IPS-NIHi7 (cell line): Measurements from ENCODE around the gene LAMC2.

Experiments
- DNase-seq: peaks from one replicate; pipeline ENCODE4 v3.0.0; 2012; ENCODE audit warnings: mixed read lengths; ENCODE audit errors: extremely low spot score

LAMC2 gene

DNA sequence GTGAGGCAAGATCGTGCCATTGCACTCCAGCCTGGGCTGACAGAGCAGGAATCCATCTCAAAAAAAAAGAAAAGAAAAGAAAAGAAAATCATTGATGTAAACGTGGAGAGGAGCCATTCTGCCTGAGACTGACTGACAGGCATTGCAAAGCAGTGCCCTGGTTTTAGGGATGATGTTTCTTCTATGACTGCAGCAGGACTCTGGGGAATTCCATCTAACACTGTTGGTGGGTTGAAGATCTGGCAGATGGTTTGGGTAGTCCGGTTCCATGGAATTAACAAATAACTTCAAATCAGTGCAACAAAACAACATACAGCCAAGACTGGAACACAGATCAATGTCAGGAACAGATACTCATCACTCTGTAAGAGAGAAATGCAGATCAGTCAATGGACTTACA lies 17.8 kb upstream of the LAMC2 start:
- DNase-seq, result no peak

DNA sequence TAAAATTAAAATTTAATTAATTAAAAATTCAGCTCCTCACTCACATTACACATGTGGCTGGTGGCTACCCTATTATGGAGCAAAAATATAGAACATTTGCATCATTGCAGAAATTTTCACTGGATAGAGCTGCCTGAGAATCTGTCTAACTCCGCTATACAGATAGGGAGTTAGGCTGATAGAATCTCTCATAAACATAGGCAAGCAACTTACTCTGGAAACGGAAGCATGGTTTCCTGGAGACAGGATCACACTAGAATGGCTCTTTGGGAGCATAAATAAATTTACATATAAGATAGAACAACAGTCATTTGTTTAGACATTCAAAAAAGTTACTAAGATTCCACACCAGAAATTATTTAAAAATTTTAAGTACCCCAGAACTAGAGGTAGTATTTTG lies 12.2 kb upstream of the LAMC2 start:
- no peak for DNase-seq

DNA sequence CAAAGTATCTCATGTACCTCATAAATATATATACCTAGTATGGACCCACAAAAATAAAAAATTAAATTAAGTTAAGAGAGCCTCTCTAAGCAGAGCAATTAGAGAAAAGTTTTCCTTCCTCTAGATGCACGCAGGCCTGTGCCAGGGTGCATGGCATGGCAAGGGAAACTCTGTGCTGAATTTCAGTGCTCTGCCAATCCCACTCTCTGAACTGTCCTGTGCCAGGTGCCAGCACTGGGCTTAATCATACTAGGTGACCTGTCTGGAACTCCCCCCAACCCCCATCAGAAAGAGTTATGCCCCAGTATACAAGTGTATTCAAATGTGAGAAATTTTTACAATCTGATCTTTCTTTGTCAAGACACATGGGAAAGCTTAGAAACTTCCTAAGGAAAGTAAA lies 10.4 kb upstream of the LAMC2 start:
- no peak for DNase-seq

DNA sequence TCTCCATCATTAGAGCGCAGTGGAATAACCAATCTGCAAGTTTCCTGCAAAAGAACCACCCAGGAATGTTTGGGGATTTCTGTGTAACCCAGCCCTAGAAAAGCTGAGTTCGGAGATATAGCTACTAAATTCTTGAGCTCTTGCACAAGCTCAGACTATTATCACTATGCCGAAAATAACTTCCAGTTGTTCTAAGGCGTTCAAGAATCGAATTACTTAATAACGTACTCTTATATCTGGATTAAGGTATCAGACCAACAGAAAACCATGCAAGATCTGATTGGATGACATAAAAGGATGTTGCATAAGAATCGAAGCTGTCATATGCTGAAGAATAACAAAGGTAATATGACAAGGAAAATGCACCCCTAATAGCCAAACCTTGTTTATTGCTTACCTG lies 7.5 kb upstream of the LAMC2 start:
- DNase-seq, result no peak

DNA sequence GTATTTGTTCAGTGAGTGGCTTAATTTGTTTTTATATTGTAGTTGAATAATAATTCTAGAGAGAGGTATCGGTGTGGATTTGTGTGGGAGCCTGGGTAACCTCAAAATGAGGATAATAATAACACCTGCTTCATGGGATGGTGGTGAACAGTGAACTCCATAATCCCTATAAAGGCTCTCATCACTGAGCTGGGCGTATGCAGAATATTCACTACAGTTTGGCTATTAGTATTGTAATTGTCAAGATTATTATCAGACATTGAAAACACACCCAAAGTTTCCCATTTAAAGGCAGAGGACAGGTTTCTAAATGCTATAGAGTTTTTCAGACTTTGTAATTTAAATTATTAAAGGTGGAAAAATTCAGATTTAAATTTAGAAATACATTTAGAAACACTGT lies 7.0 kb upstream of the LAMC2 start:
- no peak for DNase-seq

DNA sequence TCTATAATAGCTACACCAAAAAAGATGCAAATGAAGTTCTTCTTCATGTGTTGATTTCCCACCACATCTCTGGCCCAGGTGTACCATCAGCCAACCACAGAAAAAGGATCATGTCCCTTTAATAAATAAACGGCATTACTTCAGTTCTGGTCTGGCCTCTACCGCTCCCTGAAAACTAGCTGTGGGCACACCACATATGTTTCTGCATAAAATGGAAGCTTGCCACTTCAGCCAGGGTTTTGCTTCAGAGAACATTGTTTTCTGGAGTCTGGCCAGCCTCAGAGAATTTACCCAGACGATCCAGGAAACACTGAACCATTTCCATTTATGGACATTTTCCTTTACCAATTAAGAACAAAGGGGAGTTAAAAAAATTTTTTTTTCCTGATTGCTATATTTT lies 5.8 kb upstream of the LAMC2 start:
- DNase-seq, result no peak

DNA sequence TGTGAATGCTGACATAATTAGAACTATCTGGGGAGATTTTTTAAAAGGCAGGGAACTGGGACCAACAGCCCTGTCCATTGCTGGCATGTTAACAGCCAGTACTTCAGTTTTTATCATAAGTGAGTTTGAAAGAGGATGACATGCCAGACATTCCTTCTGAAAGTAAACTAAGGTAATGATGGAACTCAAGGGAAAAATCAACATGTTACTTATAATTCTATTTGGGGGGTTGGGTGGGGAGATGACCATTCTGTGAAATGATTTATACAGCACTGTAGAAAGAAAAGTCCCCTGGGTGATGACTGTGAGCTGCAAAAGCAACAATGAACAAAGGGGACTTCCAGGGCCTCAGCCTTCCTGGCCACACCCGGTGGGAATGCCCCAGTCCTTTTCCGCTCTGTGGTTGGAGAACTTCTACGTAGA lies 5.4 kb upstream of the LAMC2 start:
- no peak for DNase-seq

DNA sequence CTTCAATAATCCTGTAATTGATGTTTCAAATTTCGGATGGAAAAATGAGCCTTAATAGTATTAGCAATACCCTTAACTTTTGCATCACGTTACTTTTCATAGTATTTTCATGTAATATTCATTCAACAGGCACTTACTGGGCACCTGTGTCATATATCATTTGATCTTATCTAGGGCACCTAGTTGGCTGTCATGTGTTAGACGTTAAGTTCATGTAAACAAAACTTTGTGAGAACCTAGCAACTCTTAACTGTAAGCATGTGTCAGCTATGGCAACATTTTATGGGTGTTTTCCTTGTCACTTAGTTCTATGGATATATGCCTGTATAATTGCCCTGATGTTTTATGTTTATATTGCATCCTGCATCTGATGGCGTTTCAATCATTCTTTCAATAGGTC lies 777 bp downstream of the LAMC2 start:
- DNase-seq, result no peak

DNA sequence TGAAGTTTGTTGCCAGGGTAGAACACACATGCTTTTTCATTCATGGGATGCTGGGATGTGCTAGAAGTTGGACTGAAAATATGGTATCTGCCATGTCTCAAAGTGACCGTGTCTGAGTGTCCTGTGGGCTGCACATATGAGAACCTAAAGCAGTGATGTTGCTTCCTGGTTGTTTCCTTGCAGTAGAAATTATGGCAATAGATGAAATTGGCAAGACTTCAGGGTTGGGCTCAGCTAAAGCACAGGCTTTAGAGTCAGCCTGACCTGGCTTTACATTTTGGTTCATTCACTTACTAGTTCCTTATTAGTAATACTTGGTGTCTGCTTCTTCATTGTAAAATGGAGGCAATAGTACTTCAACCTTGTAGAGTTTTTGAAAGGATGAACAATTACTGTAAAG lies 2.2 kb downstream of the LAMC2 start:
- no peak for DNase-seq

DNA sequence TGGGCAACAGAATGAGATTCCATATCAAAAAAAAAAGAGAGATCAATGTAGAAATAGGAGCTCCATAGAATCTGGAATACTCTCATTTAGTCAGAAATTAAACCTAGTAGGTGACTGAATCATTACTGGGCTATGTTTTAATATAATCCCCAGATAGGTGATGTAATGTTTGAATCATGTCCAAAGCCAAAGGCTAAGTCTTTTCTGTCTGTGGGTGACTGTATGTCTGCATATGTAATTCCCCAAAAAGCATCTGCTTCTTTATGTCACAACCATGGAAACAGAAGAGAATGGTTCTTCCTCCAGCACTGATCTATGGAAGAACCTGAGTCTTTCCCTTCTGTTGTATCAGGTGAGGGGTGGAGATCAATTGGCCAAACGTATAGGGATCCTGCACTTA lies 5.8 kb downstream of the LAMC2 start:
- DNase-seq, result no peak

DNA sequence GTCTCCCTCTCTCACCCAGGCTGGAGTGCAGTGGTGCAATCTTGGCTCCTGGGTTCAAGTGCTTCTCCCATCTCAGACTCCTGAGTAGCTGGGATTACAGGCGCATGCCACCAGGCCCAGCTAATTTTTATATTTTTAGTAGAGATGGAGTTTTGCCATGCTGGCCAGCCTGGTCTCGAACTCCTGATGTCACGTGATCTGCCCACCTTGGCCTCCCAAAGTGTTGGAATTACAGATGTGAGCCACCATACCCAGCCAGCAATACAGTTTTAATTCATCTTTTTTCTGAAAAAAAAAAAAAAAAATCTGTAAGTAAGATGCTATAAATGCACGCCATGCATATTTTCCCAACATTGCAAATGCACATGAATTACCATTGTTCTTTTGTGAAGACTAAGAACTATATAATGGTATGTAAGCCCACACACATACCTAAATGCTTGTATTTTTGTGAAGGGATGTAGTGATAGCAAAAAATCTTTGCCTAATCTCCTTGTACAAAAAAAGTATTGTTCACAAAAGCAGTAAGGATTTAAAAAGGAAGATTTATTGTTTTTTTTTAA lies 8.0 kb downstream of the LAMC2 start:
- no peak for DNase-seq

DNA sequence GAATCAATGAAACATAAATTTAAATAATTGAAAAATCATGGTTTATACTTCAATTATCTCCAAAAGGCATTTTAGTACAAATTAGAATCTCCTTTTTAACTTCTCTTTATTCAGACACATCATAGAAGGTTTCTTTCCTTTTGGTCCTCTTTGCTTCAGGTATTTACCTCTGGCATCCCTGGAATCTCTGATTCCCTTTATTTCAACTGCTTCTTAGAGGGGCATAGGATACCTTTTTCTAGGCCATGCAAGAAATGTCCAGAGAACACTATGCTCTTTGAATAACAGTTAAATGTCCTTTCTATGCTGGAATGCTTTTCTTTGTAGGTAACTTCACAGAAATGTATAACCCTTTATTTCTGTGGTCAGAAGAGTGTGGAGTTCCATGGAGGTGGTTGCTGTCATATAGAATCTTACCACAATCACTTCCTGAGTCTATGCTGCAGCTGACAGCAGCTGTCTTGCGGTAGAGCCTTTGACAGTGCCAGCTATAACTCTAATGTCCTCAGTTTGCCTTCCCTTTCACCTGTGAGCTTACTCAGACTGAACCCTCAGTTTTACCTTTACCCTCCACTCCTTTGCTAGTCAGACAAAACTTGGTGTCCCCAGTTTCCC lies 8.6 kb downstream of the LAMC2 start:
- DNase-seq, result no peak

DNA sequence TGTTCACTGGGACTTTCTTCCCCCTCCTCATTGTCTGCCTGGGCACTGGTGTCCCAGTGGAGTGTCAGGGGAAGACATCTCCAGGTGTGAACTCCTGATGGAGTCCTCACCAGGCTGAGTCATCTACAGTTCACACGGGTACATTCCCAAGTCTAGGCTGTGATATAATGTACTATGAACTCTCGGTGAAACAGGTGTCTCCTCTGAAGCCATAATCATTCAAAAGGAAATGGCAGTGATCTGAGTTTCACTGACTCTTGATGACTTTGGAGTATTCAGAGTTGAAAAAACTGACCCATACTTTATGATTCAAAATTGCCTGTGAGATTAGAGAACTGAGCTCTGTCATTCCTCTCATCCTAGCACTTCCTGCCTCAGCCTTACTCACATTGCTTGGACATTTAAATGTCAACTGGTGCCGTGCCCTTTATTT lies 9.1 kb downstream of the LAMC2 start:
- no peak for DNase-seq

DNA sequence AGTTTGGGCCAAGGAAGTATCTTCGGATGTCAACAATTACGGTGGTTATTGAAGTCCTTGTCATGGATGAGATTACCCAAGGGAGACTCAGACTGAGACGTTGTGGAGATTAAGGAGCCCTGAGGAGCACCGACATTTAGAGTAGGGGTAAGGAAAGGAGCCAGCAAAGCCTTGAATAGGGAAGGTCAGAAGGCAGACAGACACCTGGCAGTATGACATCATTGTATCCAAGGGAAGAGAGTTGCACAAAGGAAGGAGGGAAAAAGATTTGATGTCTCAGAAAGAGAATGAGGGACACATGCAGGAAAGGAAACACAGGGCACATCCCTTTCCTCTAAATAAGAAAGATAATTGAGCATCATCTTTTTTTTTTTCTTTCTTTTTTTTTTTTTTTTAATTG lies 11.7 kb downstream of the LAMC2 start:
- DNase-seq, result no peak

DNA sequence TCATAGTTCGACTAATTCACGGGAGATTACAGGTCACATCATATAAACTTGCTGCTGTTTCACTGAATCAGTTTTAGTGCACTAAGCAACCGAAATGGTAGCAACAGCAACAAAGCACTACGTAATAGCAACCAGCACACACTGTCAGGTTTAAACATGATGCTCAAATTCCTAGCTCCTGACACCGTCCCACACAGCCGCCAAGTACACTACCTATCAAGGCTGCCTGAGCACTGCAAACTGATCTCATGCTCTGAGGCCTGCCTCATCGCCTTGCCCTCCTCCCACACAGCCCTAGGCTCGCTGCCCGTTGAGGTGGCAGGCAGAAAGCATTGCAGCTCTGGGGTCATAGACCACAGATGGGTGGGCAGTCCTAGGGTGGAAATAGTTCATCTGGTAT lies 12.4 kb downstream of the LAMC2 start:
- DNase-seq, result no peak

DNA sequence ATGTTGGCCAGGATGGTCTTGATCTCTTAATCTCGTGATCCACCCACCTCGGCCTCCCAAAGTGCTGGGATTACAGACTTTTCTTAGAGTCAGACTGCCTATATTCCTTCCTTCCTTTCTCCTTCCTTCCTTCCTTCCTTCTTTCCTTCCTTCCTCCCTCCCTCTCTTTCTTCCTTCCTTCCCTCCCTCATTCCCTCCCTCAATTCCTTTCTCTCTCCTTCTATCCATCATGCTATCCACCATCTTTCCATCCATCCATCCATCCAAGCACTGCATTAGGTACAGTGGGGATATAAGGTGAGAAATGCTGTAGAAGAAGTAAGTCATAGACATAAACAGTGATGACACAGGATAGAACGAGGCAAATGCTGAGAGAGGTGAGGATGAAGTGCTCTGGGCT lies 13.2 kb downstream of the LAMC2 start:
- no peak for DNase-seq

DNA sequence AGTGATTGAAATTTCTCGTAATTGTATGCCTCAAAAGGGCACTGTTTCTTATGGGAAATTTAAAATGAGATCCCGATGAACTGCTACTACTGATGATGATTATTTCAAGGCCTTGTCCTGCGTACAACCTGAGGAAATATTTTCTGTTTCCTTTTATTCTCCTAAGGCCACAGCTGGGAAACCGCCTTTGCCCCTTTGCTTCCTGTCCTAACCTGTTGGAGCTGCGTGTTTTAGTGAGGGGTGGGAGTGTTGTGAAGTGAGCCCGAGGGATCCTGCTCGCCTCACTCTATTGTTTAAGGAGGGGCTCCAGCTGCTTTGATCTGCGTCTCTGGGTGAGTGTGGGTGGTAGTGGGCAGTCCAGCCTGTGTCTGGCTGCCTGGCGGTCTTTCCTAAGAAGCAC lies 14.4 kb downstream of the LAMC2 start:
- no peak for DNase-seq

DNA sequence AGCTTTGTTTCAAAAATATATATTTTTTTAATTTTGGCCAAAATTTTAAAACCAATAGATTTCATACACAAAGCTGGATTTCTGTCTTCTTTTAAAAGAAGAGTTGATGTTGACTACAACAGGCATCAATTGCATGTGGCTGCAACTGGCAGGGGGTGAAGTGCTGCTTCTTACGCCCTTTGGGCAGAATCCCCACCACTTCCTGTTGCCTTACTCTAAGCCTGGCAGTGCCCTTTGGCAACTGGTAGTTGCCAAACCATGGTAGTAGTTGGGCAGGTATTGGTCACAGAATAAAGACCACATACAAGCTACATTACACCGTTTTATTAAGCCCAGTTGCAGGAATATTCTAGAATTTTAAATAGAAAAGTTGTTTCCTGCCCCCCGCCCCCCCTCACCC lies 17.0 kb downstream of the LAMC2 start:
- no peak for DNase-seq

DNA sequence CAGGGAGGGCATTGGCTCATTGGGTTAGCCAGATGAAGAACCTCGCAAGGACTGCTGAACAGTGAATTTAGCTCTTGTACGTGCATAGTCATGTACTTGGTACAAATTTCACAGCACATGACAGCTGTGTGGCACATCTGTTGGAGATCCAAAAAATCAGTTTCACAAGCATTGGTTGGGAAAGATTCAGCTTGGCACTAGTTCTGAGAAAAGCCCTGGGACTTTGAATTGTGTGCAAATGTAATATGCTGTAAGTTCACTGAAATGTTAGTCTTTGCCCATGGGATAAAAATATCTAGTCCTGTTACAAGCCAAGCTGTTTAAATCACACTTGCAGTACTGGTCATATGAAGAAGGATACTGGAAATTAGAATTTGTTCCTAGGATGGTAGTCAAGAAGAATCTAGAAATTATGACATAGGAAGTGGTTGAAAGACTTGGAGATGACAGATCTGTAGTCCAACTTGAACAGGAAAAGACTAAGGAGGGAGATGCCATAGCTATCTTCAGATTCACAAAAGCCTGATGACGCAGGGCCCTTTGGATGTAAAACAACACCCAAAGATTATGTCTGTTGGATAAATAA lies 19.2 kb downstream of the LAMC2 start:
- no peak for DNase-seq

DNA sequence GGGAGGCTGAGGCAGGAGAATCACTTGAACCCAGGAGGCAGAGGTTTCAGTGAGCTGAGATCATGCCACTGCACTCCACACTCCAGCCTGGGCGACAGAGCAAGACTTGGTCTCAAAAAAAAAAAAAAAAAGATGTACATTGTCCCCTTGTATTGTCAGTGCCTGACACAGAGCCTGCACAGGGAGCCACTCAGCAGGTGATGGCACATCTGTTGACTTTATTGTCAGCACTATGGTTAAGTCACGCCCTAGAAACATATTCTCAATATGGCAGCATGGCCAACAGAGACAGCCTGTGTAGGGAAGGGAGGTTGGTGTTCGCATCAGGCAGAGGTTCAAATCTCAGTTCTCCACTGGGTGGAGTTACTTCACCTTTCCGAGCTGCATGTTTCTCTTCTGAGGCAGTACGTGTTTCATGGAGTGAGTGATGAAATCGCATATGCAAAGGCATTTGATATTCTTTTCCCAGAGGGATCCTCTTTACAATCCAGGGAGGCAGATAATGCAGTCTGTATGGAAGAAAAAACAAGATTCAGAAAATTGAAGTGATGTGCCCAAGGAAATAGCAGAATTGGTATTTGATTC lies 20.6 kb downstream of the LAMC2 start:
- no peak for DNase-seq

DNA sequence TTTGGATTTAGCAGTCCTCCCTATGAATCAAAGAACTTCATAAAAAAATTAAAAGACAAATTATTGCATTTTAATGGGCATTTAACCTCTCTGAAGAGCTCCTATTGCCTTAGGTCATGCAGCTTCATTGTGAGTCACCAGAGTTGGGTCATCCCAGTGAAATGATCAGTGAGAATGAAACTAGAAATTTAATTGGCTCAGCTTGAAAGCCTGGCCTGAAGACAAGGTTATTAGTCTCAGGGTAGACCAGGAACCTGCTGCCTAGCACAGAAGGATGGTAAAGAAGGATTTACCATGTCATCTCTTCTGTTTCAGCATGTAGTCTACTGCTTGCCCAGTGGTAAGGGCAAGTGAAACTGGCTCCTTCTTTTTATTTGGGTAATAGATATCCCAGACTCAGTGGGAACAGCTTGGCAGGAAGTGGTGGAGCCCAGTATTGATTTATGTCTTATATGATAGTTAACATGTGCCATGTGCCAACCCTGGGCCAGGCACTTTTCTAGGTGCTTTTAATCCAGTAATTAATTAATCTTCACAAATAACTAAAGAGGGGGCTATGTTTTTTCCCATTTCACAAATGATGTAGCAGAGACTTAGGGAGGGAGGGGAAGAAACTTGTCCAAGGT lies 23.6 kb downstream of the LAMC2 start:
- no peak for DNase-seq

DNA sequence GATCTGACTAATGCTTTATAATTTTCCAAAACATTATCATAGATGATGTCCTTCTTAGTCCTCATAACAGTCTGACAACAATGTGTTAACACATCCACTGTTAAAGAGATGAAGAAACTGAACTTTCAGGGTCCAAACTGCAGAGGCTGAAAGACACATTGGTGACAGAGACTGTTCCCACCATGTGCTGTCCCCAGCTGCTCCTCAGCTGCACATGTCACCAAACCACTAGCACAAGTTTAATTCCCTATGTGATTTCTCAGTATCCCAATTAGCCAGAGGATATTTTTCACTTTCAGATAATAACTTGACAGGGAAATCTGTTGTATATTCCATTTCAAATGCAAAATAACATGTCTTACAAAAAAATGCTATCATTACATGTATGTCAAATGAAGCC lies 24.6 kb downstream of the LAMC2 start:
- no peak for DNase-seq

DNA sequence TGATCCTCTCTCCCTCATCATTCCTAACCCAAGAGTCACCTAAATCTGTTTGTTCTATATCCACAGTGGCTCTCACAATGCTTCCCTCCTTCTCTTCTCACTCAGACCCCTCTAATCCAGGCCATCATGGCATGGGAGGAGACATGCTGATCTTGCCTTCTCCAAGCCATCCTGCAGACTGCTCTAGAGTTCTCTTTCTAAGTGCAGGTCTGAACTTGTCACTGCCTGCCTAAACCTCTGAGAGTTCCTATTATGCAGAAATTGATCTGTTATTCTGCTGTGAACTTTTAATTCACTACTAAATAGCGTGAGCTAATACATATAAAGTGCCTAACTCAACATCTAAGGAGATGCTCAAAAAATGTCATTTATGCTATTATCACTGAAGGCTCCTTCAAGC lies 26.8 kb downstream of the LAMC2 start:
- no peak for DNase-seq
